Measurements from ENCODE around the gene ZNF816.
A peak's percentile ranks its signal among the peaks of the same experiment; 100 is the strongest.
"Not testable (repeated sequence)": the region's sequence is repeated elsewhere in the genome, so short reads cannot be mapped to it uniquely, and the experiment has no call there.

ZNF816 gene

GRCh38 chr19:52924641-52925040 lies 38.0 kb downstream of the ZNF816 start:
- DNase-seq: not testable (repeated sequence)

GRCh38 chr19:52923778-52924593 lies 38.7 kb downstream of the ZNF816 start:
- no peak for DNase-seq

GRCh38 chr19:52922841-52923777 lies 39.6 kb downstream of the ZNF816 start, which contains the start of gene ZNF888:
TSS of gene ZNF888 (minus strand) at chr19:52923428. CDS start at chr19:52917873, 5,555 bp downstream.
- DNase-seq: peak; percentile 91

GRCh38 chr19:52917531-52917930 lies 45.1 kb downstream of the ZNF816 start:
- DNase-seq: no peak

- DNase-seq: no peak
Measured at GRCh38 chr19:52910648-52911047, 52.0 kb downstream of the ZNF816 start.

GRCh38 chr19:52904052-52904780 lies 58.5 kb downstream of the ZNF816 start:
- DNase-seq: not testable (repeated sequence)

GRCh38 chr19:52901842-52902241 lies 60.8 kb downstream of the ZNF816 start:
- DNase-seq: no peak
